H1 (cell line): ENCODE results near the gene GATC. TPM values are rescaled to one million over a fixed set of nuclear protein-coding genes. Genes with fewer than 3 reads are reported as not detected.

Experiments
- CBX5 ChIP-seq: fragments of 300-800, 300-1000 bp; sonication (generic); IDR thresholded peaks from 2 replicates; pipeline ENCODE4 v1.7.1; 2016; ENCODE audit warnings: antibody characterized with exemption, low read length, low read depth
- EGR1 ChIP-seq: IDR thresholded peaks from 2 replicates; pipeline ENCODE4 v1.6.1; 2011; ENCODE audit warnings: low read depth, low read length, borderline replicate concordance
- EZH2 ChIP-seq: fragments of 200-600 bp; sonication (generic); IDR thresholded peaks from 2 replicates; pipeline ENCODE4 v1.7.1; 2012; ENCODE audit warnings: low read depth, mild to moderate bottlenecking, moderate library complexity, low read length, inconsistent platforms; ENCODE audit not compliant: severe bottlenecking
- NANOG ChIP-seq: IDR thresholded peaks from 2 replicates; pipeline ENCODE4 v1.6.1; 2011; ENCODE audit warnings: low read length, low read depth, mild to moderate bottlenecking, inconsistent platforms; ENCODE audit not compliant: insufficient read depth, poor library complexity, severe bottlenecking
- NRF1 ChIP-seq: IDR thresholded peaks from 2 replicates; pipeline ENCODE4 v1.6.1; 2011; ENCODE audit warnings: mild to moderate bottlenecking, low read depth, low read length, improper control_type of control experiment
- PHF8 ChIP-seq: fragments of 200-600 bp; sonication (generic); conservative IDR thresholded peaks from 2 replicates; pipeline ENCODE4 v1.7.1; 2012; ENCODE audit warnings: low read depth, mild to moderate bottlenecking, inconsistent platforms, low read length, moderate library complexity
- RBBP5 ChIP-seq: IDR thresholded peaks from 2 replicates; pipeline ENCODE4 v1.7.1; 2012; ENCODE audit warnings: low read depth, mild to moderate bottlenecking, inconsistent platforms, low read length, moderate library complexity, borderline replicate concordance
- RFX5 ChIP-seq: IDR thresholded peaks from 2 replicates; pipeline ENCODE4 v1.6.1; 2011; ENCODE audit warnings: low read depth, low read length, improper control_type of control experiment, borderline replicate concordance
- YY1 ChIP-seq: IDR thresholded peaks from 2 replicates; pipeline ENCODE4 v1.6.1; 2011; ENCODE audit warnings: low read depth, mild to moderate bottlenecking, low read length
- polyA plus RNA-seq, 7 experiments: library from polyadenylated mRNA; depleted of rRNA in 3 of 7; stranded (reverse) in 5 of 7; unstranded in 2 of 7; fragments of >200 nt in 5 of 7; fragments of 200-250 nt in 2 of 7; gene quantifications; 1 replicate in 5 of 7; 2 replicates in 1 of 7; 4 replicates in 1 of 7; pipeline versions ENCODE4 v1.2.1 to v1.2.3, GENCODE V29; 2011 to 2013; ENCODE audit warnings: missing spikeins in 2 of 7, mixed read lengths in 2 of 7
- total RNA-seq: library from RNA; stranded (reverse); fragmentation: NEBNext Ultra II Directional; extraction: Animal tissue kit (Norgen Biotek cat#: 25700); gene quantifications from 2 replicates; pipeline ENCODE4 v1.2.1, GENCODE V29; 2021

The GATC gene
- total and polyA plus RNA-seq, 2 of the 8 experiments (the other 6 are each of a cell fraction or from before 2014, with no cell fraction given) = 13.2 to 30.4 TPM

- TF ChIP-seq EGR1 = no peak
- no peak for TF ChIP-seq EZH2
- TF ChIP-seq NRF1 = no peak
- TF ChIP-seq PHF8 = no peak
- TF ChIP-seq NANOG = no peak
- no peak for TF ChIP-seq RBBP5
- no peak for TF ChIP-seq YY1
- no peak for TF ChIP-seq CBX5
- no peak for TF ChIP-seq RFX5
These were observed 7.0 kb downstream of the GATC start (continued) for GRCh38 chr12:120453060-120453750.
